AG04449 (cell line): ENCODE results near the gene ACKR1.

Experiments
- CTCF ChIA-PET: fragments of 350-600 bp; formaldehyde crosslinking; extraction: SDS; loops from one replicate; lab custom pipeline; 2021; ENCODE audit warnings: antibody characterized with exemption; lab: Yijun Ruan, JAX
- POLR2A ChIA-PET: fragments of 400-600, 350-600 bp; formaldehyde crosslinking; extraction: SDS; loops from one replicate; lab custom pipeline; 2020; ENCODE audit warnings: antibody characterized with exemption, inconsistent platforms; lab: Yijun Ruan, JAX
- DNase-seq: peaks from one replicate; pipeline ENCODE4 v3.0.0-alpha.2; 2010; ENCODE audit warnings: low read depth, low spot score
- H3K4me3 ChIP-seq: 2 replicates; pipeline ENCODE4 v1.5.1; 2011; ENCODE audit warnings: low read depth, mild to moderate bottlenecking, control low read depth, low read length
- CTCF ChIP-seq: IDR thresholded peaks from one replicate; pipeline ENCODE4 v1.5.1; 2011; ENCODE audit warnings: mild to moderate bottlenecking, moderate library complexity, low read length, control low read depth, inconsistent platforms; ENCODE audit not compliant: insufficient read depth; ENCODE audit errors: missing control alignments

Gene ACKR1, protein sequence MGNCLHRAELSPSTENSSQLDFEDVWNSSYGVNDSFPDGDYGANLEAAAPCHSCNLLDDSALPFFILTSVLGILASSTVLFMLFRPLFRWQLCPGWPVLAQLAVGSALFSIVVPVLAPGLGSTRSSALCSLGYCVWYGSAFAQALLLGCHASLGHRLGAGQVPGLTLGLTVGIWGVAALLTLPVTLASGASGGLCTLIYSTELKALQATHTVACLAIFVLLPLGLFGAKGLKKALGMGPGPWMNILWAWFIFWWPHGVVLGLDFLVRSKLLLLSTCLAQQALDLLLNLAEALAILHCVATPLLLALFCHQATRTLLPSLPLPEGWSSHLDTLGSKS

GRCh38 chr1:159204161-159205141 lies at the start of gene ACKR1:
Gene ACKR1, plus strand, starts transcription at chr1:159204875. Its CDS starts 85 bp downstream, at chr1:159204960.
- CTCF ChIA-PET: interaction anchor here (0.9 to 3.8 kb wide), 6 partner anchors 9 to 688 kb away, joined by 3 to 34 read pairs (median 4); no protein-coding TSS in a partner anchor
- no peak for TF ChIP-seq CTCF
- no peak within 1 kb of the TSS for H3K4me3 ChIP-seq
- DNase-seq: no peak
- POLR2A ChIA-PET: no interaction called here

- peak; percentile 96 for TF ChIP-seq CTCF
- peak overlapping the region; percentile 28; the same call in 1 of the 2 replicates for H3K4me3 ChIP-seq
- ChIA-PET CTCF (interaction anchor here (0.6 to 7.6 kb wide), 26 partner anchors 8 to 847 kb away, joined by 3 to 156 read pairs (median 4); partner anchors contain the start of genes ACKR1 and DUSP23), POLR2A (no interaction called here)
- DNase-seq: peak; percentile 63
These were observed 43.5 kb upstream of the ACKR1 start for GRCh38 chr1:159161001-159161718.

GRCh38 chr1:159161719-159162026 lies 43.0 kb upstream of the ACKR1 start:
- POLR2A ChIA-PET: no interaction called here
- no peak for DNase-seq
- CTCF ChIA-PET: interaction anchor here (0.7 to 7.6 kb wide), 15 partner anchors 9 to 845 kb away, joined by 3 to 156 read pairs (median 6); partner anchors contain the start of gene ACKR1
- TF ChIP-seq CTCF: no peak
- no peak overlapping the region for H3K4me3 ChIP-seq

DNA sequence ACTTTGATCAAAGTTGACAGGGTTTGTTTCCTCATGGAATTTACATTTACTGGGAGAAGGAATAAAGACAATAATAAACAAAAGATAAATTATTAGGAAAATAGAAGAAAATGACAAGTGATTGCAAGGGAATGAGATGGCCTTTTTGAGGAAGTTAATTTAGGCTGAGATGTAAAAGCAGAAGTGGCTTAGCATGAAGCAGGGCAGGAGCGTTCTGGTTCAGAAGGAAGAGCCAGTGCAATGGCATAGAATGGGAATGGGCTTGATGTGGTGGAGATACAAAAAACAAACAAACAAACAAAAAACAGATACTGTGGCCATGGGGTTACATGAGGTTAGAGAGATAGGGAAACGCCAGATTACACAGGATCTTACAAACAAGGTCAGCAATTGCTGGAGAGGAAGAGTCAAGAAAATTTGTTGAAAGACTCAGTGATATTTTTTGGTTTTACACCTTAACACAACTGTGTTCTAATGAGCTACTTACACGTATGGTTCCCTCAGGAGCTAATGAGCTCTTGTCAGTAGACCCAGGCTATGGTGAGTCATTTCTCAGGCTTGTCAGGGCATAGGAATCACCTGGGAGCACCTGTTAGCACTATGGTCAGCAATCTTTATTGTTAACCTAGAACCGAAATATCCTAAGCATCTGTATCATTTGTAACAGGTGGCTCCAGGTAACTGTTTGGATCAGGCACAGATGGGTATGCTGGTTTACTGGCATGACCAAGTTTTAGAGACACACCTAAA lies 42.0 kb upstream of the ACKR1 start:
- ChIA-PET CTCF (interaction anchor here (2.2 to 7.6 kb wide), 6 partner anchors 34 to 729 kb away, joined by 8 to 156 read pairs (median 40); no protein-coding TSS in a partner anchor), POLR2A (no interaction called here)
- DNase-seq: no peak
- no peak overlapping the region for H3K4me3 ChIP-seq
- no peak for TF ChIP-seq CTCF

DNA sequence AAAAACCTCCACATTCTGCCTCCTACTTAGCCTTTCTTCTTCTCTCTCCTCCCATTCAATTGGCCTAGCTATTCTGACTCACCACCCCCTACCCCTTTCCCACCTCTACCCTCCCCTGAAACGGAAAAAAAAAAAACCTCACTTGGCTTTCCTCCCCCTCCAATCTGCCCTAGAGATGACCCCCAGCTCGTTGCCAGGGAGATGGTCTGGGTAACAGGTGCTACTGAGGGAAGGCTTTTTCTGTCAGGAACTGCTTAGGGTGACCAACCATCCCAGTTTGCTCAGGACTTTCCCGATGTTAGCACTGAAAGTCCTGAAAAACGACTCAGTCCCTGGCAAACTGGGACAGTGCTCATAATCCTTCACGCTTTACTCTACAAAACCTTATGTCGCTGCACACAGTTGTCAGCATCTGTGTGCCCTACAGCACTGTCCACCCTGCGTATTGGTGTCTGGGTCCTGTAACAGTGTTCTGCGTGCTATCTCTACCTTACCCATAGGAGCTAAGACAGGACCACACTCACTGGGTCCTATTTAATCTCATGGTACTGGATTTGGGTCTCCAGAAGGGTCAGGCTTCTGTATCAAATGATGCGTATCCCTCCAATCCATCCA lies 41.0 kb upstream of the ACKR1 start:
- no peak for TF ChIP-seq CTCF
- no peak for DNase-seq
- POLR2A ChIA-PET: no interaction called here
- CTCF ChIA-PET: interaction anchor here (4.3 to 7.6 kb wide), 3 partner anchors 33 to 728 kb away, joined by 59 to 156 read pairs (median 104); no protein-coding TSS in a partner anchor
- H3K4me3 ChIP-seq: no peak overlapping the region
